GM21619 (cell line): Measurements from ENCODE around the gene CKS1B.

Source experiments
- ATAC-seq: cut with Tn5 transposase; IDR thresholded peaks from one replicate; pipeline ENCODE4 v1.9.1; 2021; ENCODE audit not compliant: unreplicated experiment

The CKS1B gene

DNA sequence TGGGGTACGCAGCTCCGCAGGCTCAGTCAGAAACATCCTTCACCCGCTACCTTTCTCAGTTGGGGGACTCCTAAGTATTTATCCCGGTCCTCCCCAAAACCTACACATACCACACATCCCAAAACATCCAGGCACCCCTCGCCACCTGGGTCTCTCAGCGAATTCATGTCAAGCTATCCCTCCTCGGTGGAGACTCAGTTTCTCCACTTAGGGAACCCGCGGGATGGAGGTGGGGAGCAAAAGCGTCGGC lies 26.9 kb downstream of the CKS1B start:
- no peak for ATAC-seq

DNA sequence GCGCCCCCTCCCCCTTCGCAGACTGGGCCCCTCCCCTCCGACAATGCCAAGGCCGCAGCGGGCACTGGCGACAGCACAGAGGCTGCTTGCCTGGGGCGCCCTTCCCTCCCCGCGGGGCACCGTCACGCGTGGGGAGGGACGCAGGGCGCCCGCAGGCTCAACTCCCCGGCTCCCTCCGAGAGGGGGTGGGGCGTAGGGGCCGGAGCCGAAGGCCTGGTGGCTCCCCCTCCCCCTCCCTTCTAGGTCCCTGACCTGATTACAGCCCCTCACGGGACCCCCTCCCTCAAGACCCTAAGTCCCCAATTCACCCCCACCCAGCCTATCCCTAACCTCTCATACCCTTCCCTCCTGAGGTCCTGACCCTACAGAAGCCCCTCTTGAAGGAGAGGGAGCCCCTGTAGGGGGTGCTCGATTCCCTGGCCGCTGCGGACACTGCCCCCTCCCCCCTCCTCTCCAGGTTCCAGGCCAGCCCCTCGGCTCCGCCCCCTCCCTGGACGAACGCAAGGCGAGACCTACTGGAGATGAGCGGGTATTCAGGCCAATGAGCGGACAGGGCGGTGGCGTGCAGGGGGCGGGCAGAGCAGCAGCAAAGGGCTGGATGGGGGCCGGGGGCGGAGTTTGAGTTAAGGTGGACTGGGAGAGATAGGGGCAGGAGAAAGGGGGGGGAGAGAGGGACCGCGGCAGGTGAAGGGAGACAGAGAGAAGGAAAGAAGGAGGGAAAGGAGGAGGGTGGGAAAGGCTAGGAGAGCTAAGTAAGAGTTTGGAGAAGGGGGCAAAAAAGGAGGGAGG lies 27.4 kb downstream of the CKS1B start:
- peak; percentile 44 for ATAC-seq

DNA sequence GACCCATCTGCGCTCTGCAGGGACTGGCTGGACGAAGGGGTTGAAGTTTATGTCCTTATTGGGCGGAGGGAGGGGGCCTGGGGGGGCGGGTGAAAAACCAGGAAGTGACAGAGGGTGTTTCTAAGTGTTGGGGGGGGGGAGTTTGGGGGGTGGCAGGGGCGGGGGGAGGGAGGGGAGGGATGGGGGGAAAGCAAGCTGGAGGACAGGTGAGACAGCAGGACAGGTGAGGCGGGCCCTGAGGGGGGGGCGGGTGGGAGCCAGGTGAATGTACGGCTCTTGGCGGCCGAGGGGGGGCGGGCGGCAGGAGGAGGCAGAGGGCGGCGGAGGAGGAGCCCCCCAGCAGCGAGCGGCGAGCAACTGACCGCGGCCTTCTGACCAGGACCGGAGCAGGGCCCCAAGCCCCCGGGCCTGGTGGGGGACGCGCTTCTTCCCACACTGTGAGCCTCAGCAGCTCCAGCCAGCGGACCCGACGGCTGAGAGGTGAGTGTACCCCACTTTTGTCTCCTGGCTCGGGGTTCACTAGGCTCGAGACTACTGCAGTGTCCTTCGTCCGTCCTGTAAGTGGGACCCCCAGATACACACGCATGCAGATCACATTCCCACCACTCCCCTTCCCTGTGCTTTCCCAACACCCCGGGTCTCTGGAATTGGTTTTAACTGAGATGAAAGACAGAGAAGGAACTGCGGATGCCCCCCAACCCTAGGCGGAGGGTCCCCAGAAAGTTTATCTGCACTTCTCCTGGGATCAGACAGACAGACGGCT lies 28.2 kb downstream of the CKS1B start, which contains the start of gene ZBTB7B:
Gene ZBTB7B (plus strand): TSS at position 339 of the 763 bp plus-strand sequence. CDS start 11,859 bp downstream, outside the sequence.
- ATAC-seq: no peak

DNA sequence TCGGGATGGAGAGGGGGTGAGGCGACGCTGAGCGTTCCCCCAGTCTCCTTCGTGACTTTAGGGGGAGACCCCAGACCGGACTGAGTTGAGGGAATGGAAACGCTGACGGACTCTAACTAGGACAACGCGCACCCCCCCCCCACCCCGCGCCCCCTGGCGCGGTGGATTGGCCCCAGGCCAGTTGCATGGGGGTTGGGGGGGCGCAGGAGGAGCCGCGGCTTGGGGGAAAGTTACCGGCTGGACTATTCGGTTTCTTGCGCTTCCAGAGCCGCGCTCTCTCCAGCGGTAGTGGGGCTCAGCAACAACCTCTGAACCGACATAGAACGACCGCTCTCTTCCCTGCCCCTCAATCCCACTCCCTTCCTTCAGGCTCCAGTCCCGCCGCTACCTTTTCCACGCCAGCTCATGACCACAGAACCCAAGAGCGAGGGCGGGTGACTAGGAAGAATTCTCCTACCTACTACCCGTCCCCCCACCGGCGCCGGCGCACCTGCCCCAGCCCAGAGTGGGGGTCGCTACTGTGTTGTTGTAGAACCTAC lies 28.8 kb downstream of the CKS1B start:
- ATAC-seq: no peak

DNA sequence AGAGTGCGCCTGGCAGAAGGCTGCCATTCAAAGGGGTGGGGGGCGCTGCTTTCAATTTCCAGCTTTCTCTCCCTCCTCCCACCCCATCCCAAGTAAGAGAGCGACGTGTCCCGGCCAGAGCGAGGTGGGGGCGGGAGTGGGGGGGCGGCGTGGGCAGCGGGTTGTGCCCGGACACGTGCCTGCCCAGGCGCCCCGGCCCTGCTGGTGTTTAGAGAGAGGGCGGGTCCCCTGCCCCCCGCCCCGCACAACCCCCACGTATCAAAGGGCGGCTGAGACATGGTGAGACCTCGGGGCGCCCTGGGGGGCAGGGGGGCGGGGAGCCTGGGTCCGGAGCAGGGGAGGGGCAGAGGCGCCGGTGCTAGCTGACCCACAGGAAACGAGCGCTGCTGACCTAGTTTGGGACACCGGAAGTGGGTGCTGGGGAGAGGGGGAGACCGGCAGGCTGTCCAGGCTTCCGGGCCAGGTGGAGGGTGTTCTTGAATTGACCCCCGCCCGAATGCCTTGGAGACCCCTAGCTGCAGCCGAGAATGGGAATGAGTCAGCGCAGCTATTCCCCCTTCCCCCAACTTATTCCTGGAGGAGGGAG lies 29.4 kb downstream of the CKS1B start:
- no peak for ATAC-seq

DNA sequence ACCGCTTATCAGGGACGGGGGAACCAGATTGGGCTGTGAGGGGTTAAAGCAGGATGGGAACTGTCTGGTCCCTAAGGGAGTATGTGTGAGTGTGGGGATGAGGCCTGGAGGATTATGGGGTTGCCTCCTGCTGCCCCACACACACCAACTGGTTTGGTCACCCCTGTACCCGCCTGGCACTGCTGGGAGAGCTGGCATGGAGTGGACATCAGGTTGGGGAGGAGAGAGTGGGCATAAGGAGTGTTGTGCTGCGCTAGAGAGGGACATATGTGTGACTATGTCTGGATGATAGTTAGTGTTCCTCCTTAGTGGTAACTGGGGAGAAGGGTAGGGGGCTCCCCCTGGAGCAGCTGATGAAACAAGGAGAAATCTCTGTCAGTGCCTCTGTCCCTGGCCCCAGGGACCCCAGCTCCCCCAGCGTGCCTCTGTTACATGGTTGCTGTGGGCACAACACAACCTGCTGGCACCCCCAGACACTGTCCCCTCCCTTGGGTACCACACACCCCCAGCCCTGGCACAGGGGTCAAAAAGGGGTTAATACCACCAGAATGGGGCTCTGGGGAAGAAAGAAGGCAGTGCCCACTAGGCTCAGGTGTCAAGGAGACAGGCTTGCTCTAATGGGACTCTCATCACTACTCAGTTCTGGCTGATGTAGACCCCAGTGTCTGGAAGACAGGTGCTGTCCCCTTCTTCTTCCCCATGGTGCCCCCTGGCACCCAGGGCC lies 30.0 kb downstream of the CKS1B start:
- no peak for ATAC-seq

DNA sequence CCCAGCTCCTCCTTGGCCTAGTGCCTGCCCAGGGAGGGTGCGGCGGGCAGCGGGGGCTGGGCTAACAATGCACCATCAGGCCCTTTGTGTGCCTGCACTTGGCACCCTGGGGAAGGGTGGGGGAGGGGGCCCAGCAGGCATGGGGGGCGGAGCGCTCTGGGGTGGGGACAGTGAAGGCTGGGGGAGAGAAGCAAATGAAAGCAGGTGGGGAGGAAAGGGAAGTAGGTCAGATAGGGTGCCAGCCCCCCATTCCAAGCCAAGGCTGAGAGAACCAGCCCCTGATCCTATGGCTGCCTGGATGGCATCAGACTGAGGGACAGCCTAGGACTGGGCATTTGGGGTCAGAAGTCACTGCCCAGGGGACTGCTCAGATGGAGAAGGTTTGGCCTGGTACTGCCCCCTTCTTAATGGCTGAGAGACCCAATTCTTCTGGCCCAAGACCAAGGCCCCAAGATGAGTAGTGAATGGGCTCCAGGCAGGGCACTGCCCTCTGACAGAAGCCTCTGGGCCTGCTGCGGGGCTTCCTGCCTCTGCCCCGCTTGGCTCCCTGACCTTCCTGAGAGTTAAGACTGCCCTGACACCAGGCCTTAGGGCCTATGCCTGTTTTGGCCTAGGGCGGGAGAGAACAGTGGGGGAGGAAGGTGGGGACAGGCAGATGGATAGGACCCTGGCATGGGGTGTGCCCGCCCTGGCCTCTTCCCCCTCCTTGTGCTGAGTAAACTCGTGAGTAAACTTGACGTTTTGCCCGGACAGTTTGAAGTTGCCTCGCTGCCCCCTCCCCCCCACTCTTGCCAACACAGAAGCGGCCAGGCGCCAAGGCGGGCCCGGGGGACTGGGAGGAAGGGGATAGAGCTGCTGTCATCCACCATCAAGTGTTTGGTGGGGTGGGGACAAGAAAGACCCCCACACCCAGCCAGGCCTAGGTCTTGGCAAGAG lies 30.9 kb downstream of the CKS1B start:
- no peak for ATAC-seq

DNA sequence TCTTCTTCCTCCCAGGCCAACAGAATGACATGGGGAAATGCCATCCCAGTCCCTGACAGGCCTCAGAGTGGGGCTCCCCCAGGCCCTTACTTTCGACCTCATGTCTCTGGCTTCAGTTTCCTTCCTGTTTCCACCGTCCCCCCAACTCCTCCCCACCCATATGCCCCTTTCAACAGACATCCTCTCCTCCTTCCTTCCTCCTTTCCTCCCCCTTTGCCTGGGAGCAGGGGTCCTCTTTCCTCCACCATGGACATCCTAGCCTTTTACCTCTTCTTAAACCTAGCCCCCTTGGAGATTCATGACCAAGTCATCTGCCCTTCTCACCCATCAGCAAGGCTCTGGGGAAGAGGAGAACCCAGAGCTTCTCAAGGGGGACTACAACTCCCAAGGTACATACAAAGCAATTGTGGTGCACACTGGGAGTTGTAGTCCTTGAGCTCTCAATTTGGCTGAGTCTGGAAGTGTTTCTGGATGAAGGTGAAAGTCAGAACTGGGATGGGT lies 32.2 kb downstream of the CKS1B start:
- ATAC-seq: no peak

DNA sequence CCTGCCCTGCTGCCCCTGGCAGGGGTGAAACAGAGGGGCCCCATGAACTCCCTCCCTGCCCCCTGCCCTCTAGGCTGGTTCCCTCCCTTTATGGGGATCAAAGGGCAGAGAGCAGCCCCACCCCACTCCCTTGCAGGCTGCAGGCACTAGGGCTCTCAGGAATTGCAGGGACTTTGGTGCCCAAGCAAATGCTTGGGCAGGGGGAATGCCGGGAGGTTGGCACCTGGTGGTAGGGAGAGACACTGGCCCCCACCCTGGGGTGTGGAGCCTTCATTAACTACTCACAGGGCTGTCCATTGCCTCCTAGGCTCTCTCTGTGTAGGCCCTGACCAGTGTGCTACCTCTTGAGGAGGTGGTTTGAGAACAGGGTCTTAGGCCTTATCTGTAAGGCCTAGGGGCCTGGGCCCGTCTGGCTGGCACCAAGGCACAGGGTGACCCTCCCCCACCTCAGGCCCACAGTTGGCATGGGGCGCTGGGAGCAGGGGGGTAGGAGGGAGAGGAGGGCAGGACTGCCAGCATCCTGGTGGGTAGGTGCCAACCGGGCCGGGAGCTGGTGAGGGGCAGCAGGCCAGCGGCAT lies 32.9 kb downstream of the CKS1B start:
- no peak for ATAC-seq

DNA sequence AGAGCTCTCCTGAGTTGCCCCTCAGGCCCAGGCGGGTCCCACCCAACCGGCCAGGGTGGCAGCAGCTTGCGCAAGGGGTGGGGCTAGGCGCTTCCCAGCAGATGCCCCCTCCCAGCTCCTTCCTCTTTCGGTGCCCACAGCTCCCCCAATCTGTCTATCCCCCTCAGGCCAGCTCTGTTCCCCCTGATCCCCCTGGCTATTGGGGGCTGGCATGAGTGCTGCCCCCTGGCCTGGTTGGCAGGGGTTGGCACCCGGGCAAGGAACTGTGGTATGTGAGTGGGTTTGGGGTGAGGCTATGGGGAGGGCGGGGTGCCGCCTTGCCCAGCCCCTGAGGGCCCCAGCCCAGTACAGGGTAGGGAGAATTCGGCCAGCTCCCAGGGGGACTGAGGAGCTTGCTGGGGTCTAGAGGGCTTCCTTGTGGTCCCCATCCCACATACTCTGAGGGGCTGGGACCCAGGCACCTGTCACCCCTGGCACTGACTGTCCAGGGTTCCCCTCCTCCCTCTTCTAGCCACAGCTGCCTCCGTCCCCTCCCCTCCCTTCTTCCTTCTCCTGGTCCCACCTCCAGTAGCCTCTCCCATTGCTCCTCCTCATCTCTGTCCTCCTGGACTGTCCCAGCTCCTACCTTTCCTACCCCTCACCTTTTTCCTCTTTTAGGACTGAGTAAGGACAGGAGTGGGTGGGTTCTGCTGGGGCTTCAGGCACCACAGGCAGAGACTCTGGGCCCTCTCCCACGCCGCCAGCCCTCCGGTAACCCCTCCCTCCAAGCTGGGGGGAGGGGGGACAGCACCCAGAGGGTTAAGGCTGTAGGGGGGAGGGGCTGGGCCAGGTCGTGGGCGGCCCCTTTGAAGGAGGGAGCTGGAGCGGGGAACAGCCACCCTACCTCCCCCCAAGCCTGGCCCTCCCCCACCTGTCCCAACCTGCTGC lies 33.8 kb downstream of the CKS1B start:
- no peak for ATAC-seq

DNA sequence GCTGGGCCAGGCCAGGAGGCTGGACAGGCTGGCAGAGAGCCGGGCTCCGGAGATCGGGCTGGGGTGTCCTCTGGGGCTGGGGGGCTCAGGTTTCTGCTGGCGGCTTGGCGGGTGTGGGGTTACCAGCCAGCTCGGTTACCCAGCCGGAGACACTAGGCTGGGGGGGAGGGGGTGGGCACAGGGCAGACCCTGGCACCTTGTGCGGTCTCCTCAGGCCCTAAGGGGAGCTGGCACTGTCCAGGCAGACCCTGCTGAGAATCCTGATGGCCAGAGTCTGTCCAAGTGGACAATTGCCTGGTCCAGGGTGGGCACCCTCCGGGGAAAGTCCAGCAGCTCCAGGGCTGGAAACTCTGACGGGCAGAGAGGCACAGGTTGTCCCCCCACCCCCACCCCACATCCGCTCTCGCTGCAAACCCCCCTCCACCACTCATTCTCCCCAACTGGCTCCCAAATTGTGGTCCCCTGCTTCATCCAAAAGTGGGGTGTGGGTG lies 34.8 kb downstream of the CKS1B start:
- ATAC-seq: no peak

DNA sequence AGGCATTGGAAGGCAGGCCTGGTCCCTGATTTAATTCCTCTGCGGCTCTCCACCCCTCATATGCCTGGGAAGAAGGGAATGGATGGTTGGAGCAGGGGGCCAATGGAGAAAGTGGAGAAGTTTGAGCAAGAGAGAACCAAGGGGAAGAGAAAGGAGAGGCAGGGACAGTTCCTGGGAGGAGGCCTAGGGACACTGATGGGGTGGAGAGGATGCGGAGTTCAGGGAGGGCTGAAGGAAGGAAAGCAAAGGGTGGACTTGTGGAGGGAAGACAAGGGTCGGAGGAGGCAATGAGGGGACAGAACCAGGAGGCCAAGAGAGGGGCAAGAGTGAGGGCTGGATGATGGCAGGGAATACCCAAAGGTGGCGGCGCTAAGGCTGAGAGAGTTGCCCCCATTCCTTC lies 35.3 kb downstream of the CKS1B start:
- no peak for ATAC-seq

DNA sequence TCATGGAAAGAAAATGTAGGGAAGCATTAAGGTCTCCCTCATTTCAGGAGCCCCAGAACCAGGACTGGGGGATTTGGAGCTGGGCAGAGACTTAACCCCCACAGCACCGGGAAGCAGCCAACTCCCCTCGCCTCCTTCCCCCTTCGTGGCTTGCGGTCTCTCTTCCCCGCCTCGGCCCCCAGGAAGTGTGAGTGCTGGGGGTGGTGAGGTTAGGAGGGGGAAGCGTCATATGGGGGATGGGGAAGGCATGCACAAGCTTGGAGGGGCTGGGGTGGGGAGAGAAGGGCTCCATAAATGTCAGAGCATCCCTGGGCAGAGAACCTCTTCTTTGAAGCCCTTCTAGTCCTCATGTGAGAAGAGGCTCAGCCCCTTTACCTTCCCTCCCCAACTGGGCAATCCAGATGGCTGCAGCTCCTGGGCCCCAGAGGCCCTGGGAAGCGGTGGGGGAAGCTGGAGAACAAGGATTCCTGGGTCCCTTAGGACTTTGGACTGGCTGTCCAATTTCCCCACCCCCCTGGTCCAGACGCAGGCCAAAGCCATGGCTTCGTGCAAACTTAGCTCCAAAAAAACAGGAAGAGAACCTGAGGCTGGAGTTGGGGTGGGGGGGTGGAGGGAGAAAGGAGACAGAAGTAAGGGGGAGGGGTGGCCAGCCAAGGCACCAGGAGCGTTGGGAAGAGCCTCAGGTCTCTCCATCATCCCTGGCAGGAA lies 35.9 kb downstream of the CKS1B start:
- ATAC-seq: no peak

DNA sequence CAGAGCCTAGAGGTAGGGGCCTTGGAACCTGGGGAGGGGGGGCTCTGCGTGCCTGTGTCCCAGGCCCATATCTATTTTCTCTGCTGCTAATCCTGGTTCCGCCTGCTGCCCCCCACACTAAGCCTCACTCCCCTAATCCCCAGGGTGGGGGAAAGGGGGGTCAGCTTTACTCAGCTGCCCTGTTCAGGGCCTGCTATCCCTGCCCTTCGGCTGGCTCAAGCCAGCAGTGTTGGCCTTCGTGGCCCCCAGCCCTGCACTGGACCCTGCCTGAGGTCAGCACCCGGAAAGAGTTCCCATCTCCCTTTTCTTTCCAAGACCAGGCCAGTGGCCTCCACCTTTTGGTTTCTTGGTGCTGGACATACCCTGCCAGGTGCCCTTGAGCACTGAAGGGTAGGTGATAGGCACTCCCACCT lies 36.5 kb downstream of the CKS1B start:
- ATAC-seq: no peak

DNA sequence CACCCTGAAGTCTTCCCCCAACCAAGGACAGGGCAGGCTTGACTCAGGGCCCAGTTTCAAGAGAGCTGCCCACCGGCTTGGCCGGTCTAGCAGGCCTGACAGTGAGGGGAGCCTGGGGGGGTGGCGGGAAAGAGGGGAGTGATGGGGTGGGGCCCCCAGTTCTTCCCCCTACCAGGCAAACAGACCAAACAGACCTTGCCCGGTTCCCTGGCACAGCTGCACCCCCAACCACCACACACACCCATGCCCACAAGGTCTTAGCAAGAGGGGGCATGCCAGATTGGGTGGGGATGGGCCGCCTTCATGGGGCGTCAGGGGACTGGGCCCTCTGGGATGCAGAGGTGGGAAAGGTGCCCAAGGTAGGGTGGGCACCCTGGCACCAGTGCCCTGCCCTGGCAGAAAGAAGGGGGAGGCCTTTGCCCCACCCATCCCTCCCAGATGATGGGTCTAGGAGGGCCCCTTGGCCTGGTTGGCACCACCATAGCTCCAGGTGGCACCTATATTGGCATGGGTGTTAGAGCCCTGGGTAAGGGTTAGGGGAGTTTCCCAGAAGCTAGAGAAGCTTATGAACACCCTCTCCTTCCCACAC lies 37.0 kb downstream of the CKS1B start:
- no peak for ATAC-seq

DNA sequence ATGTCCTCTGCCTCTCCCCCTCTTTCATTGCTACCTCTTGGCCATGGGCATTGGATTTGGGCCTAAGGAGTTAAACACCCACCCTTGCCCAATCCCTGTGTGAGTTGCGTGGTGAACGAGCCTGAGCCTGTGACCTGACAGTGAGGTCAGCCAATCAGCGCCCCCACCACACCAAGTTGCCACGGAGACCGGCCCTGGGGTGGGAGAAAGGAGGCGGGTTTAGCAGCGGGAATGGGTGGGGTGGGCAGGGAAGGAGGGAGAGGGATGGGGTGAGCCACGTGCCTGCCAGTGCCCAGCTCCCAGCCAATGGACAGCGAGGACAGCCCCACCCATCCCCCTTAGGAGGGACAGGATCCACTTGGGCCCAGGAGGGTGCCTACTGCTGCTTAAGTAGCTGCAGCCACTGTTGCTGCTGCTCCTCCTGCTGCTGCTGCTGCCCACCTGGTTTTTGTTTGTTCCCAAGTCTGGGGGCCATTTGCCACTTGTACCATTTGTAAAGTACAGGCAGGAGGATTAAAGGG lies 37.6 kb downstream of the CKS1B start:
- ATAC-seq: no peak
